Adrenal gland (tissue), 5 donors: Measurements from ENCODE around the gene RBPJ.

Experiments used
- CTCF ChIP-seq, 6 experiments: fragments of 450-650 bp in 4 of 6; fragments of 200-600 bp in 2 of 6; sonication (generic) in 1 of 6; IDR thresholded peaks; 1 replicate in 5 of 6; 2 replicates in 1 of 6; pipeline versions ENCODE4 v1.5.1 to v1.8.0; 2016 to 2021; ENCODE audit warnings: antibody characterized with exemption in 6 of 6, mild to moderate bottlenecking in 2 of 6, moderate library complexity in 1 of 6
- POLR2A ChIP-seq, 2 donors: fragments of 450-650 bp; IDR thresholded peaks; one replicate each; pipeline ENCODE4 v1.6.1; 2017; ENCODE audit warnings: antibody characterized with exemption in 2 of 2, mild to moderate bottlenecking in 2 of 2, moderate library complexity in 1 of 2
- donor health status: DM: no; HTN: no; CAD: no.

GRCh38 chr4:26400132-26400531 lies 79.3 kb downstream of the RBPJ start:
- TF ChIP-seq CTCF (IDR thresholded peaks at IDR 0.05) (no peak), POLR2A (IDR thresholded peaks at IDR 0.05) (no peak)
